ENCODE data around the gene NMU.

- TF ChIP-seq POLR2AphosphoS5 (IDR thresholded peaks at IDR 0.05; ENCODE audit: low read depth, low read length), result no peak
- no peak for TF ChIP-seq CTCF (IDR thresholded peaks at IDR 0.05)
- no peak for TF ChIP-seq TCF7L2 (IDR thresholded peaks at IDR 0.05; ENCODE audit: low read depth, low read length)
- no peak for TF ChIP-seq REST (IDR thresholded peaks at IDR 0.05; ENCODE audit: insufficient read depth in 1 of 2, low read depth in 2 of 2, low read length in 1 of 2)
These were observed 22.6 kb upstream of the NMU start for GRCh38 chr4:55658657-55659056.
